ENCODE results near the gene QRFPR. TPM values are rescaled to one million over a fixed set of nuclear protein-coding genes. Genes with fewer than 3 reads are reported as not detected.
"Not testable (repeated sequence)": the region's sequence is repeated elsewhere in the genome, so short reads cannot be mapped to it uniquely, and the experiment has no call there.

The QRFPR gene
- total and polyA plus RNA-seq, 2 of the 8 experiments (the other 6 are each of a cell fraction or from before 2014, with no cell fraction given) = 1.0 to 2.9 TPM

- TF ChIP-seq RBBP5 (IDR thresholded peaks at IDR 0.05; ENCODE audit: borderline replicate concordance, low read depth, low read length) = no peak
- TF ChIP-seq TEAD4 (IDR thresholded peaks at IDR 0.05; ENCODE audit: low read depth, low read length) = no peak
- TF ChIP-seq POU5F1 (IDR thresholded peaks at IDR 0.05; ENCODE audit: low read depth, low read length) = no peak
- no peak for TF ChIP-seq KDM4A (IDR thresholded peaks at IDR 0.05; ENCODE audit: low read depth, low read length, severe bottlenecking)
These were observed 64.7 kb downstream of the QRFPR start (continued) for GRCh38 chr4:121316091-121316490.

- H3K56ac ChIP-seq (replicated peaks; ENCODE audit: insufficient read length, low read depth, low read length); H3K23me2 ChIP-seq (ENCODE audit: low read depth, low read length); H4K91ac ChIP-seq (replicated peaks; ENCODE audit: insufficient read length, low read length); H4K8ac ChIP-seq (ENCODE audit: extremely low read depth, insufficient read depth, low read length); H2BK120ac ChIP-seq (replicated peaks; ENCODE audit: low read depth, low read length); H2BK20ac ChIP-seq (ENCODE audit: low read length); H2AK5ac ChIP-seq (ENCODE audit: low read depth, low read length); H3K23ac ChIP-seq (ENCODE audit: insufficient read length); CTCF ChIA-PET (ENCODE audit: partially characterized antibody); H3K79me1 ChIP-seq (ENCODE audit: low read depth, low read length); H3K79me2 ChIP-seq (ENCODE audit: control insufficient read depth in 1 of 2, insufficient read depth in 2 of 2, low read length in 2 of 2); POLR2A ChIA-PET (ENCODE audit: partially characterized antibody); H3K36me3 ChIP-seq (ENCODE audit: control insufficient read depth in 2 of 4, insufficient read depth in 4 of 4, low read length in 3 of 4); DNase-seq (ENCODE audit: low read depth in 1 of 2, low spot score in 2 of 2); H3K27me3 ChIP-seq (replicated peaks in 1 of 4; ENCODE audit: control insufficient read depth in 3 of 4, extremely low read depth in 1 of 4, insufficient read depth in 3 of 4, low read length in 3 of 4); H3K27ac ChIP-seq (ENCODE audit: low read depth, low read length); H2BK15ac ChIP-seq (ENCODE audit: low read length); H4K5ac ChIP-seq (ENCODE audit: insufficient read length, low read depth, low read length); H3K9me3 ChIP-seq (ENCODE audit: insufficient read depth in 2 of 2, low read depth in 1 of 2, low read length in 1 of 2); H3K18ac ChIP-seq (ENCODE audit: extremely low read depth, low read length); H2BK12ac ChIP-seq (ENCODE audit: low read depth, low read length); FAIRE-seq; H3K4me3 ChIP-seq (ENCODE audit: extremely low read depth in 1 of 4, insufficient read depth in 2 of 4, low read depth in 3 of 4, low read length in 4 of 4); H2AFZ ChIP-seq (ENCODE audit: low read length); H4K20me1 ChIP-seq (replicated peaks in 1 of 2; ENCODE audit: control insufficient read depth in 1 of 2, insufficient read depth in 2 of 2, low read length in 2 of 2); H3K14ac ChIP-seq (ENCODE audit: insufficient read length); H3K4me1 ChIP-seq (replicated peaks in 1 of 4; ENCODE audit: control insufficient read depth in 3 of 4, insufficient read depth in 4 of 4, low read length in 3 of 4); H2BK5ac ChIP-seq (ENCODE audit: low read depth, low read length); H3K9ac ChIP-seq (replicated peaks in 1 of 4; ENCODE audit: extremely low read depth in 1 of 4, low read depth in 3 of 4, low read length in 3 of 4); H3K4me2 ChIP-seq (ENCODE audit: insufficient read depth in 1 of 2, low read depth in 2 of 2, low read length in 2 of 2); H3K4ac ChIP-seq (replicated peaks; ENCODE audit: insufficient read length, low read depth, low read length): not testable (repeated sequence)
- 75% methylated on average over 2 of the region's 2 CpGs; no CpG with 5 or more reads in 1 of the 2 experiments for WGBS, 2 experiments (ENCODE audit: extremely low coverage in 1 of 2, insufficient coverage in 1 of 2, insufficient read length in 1 of 2, insufficient replicate concordance in 2 of 2, low coverage in 1 of 2, low lambda C conversion rate in 2 of 2, missing lambda C conversion rate in 1 of 2)
These were observed 67.4 kb downstream of the QRFPR start for GRCh38 chr4:121313430-121313829.
